ENCODE measurements around the gene AKAP9.
"Not testable (repeated sequence)": the region's sequence is repeated elsewhere in the genome, so short reads cannot be mapped to it uniquely, and the experiment has no call there.

- not testable (repeated sequence) for TF ChIP-seq CTCF, POLR2A (IDR thresholded peaks at IDR 0.05)
Measured at GRCh38 chr7:91944970-91945369, 4.3 kb downstream of the AKAP9 start.

All from uterus (tissue), 2 donors.